Measurements from ENCODE around the gene DNAJC10. TPM values are rescaled to one million over a fixed set of nuclear protein-coding genes. Genes with fewer than 3 reads are reported as not detected.

Gene DNAJC10
- total RNA-seq, 4 donors from 2014 or later = 39.1 to 46.9 (median 39.5) TPM

DNA sequence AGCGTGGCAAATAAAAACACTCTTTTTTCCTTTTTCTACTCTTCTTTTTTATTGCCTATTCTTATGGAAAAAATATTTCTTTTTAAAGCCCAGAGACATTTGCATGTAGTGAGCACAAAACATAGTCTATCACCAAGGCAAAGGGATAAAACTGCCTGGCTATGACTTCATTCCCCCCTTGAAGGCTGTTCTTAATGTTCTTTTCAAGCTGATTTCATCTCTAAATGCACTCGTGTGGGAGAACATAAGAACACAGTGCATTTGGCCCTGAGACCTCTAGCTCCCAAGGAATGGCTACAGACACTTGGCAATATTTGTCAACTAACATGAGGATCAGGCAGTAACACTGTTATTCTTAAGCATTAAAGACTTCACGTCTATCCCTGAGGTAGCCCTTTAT is 17.4 kb upstream of the DNAJC10 start:
- Histone ChIP-seq H3K36me3 (no peaks in the 10 kb centered on the region), H3K4me3 (no peak overlapping the region), H3K4me1 (no peaks in the 10 kb centered on the region), H3K27me3 (no peaks in the 10 kb centered on the region), H3K27ac (replicated peaks in 1 of 4) (no peak overlapping the region), H3K9me3 (no peaks in the 10 kb centered on the region)
- no peak for TF ChIP-seq POLR2AphosphoS5 (IDR thresholded peaks at IDR 0.05)
- TF ChIP-seq POLR2A (IDR thresholded peaks at IDR 0.05; ENCODE audit: low read depth) = no peak
- TF ChIP-seq, protein P1, sequence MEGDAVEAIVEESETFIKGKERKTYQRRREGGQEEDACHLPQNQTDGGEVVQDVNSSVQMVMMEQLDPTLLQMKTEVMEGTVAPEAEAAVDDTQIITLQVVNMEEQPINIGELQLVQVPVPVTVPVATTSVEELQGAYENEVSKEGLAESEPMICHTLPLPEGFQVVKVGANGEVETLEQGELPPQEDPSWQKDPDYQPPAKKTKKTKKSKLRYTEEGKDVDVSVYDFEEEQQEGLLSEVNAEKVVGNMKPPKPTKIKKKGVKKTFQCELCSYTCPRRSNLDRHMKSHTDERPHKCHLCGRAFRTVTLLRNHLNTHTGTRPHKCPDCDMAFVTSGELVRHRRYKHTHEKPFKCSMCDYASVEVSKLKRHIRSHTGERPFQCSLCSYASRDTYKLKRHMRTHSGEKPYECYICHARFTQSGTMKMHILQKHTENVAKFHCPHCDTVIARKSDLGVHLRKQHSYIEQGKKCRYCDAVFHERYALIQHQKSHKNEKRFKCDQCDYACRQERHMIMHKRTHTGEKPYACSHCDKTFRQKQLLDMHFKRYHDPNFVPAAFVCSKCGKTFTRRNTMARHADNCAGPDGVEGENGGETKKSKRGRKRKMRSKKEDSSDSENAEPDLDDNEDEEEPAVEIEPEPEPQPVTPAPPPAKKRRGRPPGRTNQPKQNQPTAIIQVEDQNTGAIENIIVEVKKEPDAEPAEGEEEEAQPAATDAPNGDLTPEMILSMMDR (IDR thresholded peaks at IDR 0.05) = no peak
- TF ChIP-seq EP300 (IDR thresholded peaks at IDR 0.05) = no peak
- intact Hi-C loops (cut with DNase I) = no loop called here
- DNase-seq (ENCODE audit: extremely low spot score) = no peak
- 70% methylated on average over 3 of the region's 3 CpGs for WGBS

DNA sequence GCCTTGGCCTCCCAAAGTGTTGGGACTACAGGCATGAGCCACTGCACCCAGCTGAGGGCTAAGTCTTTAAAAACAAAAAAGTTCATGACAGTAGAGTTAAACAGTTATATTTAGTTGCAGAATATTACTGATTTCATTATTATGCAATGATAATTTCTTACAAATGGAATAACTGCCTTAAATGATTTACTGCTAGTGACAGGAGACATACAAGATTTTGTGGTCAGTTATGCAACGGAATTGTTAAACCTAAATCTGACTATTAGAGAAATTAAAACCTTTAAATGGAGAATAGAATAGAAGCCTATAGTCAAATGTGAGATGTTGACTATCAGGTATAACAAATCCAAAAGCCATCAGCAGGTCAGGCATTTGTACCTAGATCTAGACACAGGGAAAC is 10.3 kb upstream of the DNAJC10 start:
- intact Hi-C loops (cut with DNase I) = no loop called here
- no peaks in the 10 kb centered on the region for H3K36me3 ChIP-seq
- no peak for TF ChIP-seq EP300 (IDR thresholded peaks at IDR 0.05)
- TF ChIP-seq, protein P1 (IDR thresholded peaks at IDR 0.05) = no peak
- no peak for TF ChIP-seq POLR2AphosphoS5 (IDR thresholded peaks at IDR 0.05)
- no peak for TF ChIP-seq POLR2A (IDR thresholded peaks at IDR 0.05; ENCODE audit: low read depth)
- WGBS = 88% methylated on average over 1 of the region's 1 CpG
- no peaks in the 10 kb centered on the region for H3K4me1 ChIP-seq
- H3K27me3 ChIP-seq = no peaks in the 10 kb centered on the region
- no peak overlapping the region for H3K27ac ChIP-seq (replicated peaks in 1 of 4)
- no peak for DNase-seq (ENCODE audit: extremely low spot score)
- no peaks in the 10 kb centered on the region for H3K9me3 ChIP-seq
- no peak overlapping the region for H3K4me3 ChIP-seq

DNA sequence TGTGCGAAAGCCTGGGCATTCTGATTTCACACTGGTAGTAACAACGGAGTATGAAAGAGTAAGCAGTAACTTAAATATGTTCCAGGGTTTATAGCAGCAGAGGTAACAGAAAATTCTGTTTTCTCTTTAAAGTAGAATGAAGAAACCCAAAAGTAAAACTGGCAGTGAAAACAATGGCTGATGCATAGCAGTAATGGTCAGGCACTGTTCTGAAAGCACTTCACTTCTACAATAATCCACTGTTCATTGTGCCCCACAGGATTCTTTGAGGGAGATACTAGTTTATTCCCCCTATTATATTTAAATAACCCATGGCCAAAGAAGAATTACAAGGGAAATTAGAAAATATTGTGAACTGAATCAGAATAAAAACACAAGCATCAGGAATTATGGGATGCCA is 9.3 kb upstream of the DNAJC10 start:
- no peak for DNase-seq (ENCODE audit: extremely low spot score)
- Histone ChIP-seq H3K27ac (replicated peaks in 1 of 4) (no peak overlapping the region), H3K36me3 (no peaks in the 10 kb centered on the region), H3K4me1 (no peaks in the 10 kb centered on the region), H3K4me3 (no peak overlapping the region), H3K27me3 (no peaks in the 10 kb centered on the region), H3K9me3 (no peaks in the 10 kb centered on the region)
- WGBS = 97% methylated on average over 2 of the region's 2 CpGs
- intact Hi-C loops (cut with DNase I) = no loop called here
- TF ChIP-seq, protein P1 (IDR thresholded peaks at IDR 0.05) = no peak
- no peak for TF ChIP-seq EP300 (IDR thresholded peaks at IDR 0.05)
- no peak for TF ChIP-seq POLR2A (IDR thresholded peaks at IDR 0.05; ENCODE audit: low read depth)
- no peak for TF ChIP-seq POLR2AphosphoS5 (IDR thresholded peaks at IDR 0.05)

DNA sequence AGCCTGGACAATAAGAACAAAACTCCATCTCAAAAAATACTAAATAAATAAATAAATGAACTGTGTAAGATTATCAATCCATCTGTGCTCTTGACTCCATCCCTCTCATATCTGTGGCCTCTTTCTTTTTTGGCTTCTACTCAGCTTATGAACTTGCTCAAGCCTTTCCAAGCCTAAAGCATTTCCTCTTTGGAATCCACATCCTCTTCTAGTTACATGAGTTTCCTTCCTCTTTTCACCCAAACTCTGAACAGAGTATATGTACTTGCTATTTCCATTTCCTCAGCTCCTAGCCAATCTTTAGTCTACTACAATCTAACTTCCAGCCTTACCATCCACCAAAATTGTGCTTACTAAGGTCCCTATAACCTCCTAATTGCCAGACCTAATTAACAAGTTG is 2.5 kb upstream of the DNAJC10 start:
- no peaks in the 10 kb centered on the region for H3K27me3 ChIP-seq
- H3K4me3 ChIP-seq = no peak overlapping the region
- intact Hi-C loops (cut with DNase I) = no loop called here
- TF ChIP-seq, protein P1 (IDR thresholded peaks at IDR 0.05) = no peak
- no peak for TF ChIP-seq POLR2A (IDR thresholded peaks at IDR 0.05; ENCODE audit: low read depth)
- TF ChIP-seq POLR2AphosphoS5 (IDR thresholded peaks at IDR 0.05) = no peak
- no peak for TF ChIP-seq EP300 (IDR thresholded peaks at IDR 0.05)
- no peaks in the 10 kb centered on the region for H3K9me3 ChIP-seq
- no peak overlapping the region for H3K27ac ChIP-seq (replicated peaks in 1 of 4)
- no peak for DNase-seq (ENCODE audit: extremely low spot score)
- H3K36me3 ChIP-seq = no peaks in the 10 kb centered on the region
- H3K4me1 ChIP-seq = peaks cover 11 to 27% (median 24%) of the 10 kb centered on the region in 4 donors
